CD4-positive, alpha-beta T cell treated with Interleukin-17A for 4 hours (primary cell): ENCODE data around the gene HCRTR1.

Source experiments
- DNase-seq: peaks from one replicate; pipeline ENCODE4 v3.0.0-alpha.2; 2020; ENCODE audit warnings: mixed read lengths

HCRTR1 gene

DNA sequence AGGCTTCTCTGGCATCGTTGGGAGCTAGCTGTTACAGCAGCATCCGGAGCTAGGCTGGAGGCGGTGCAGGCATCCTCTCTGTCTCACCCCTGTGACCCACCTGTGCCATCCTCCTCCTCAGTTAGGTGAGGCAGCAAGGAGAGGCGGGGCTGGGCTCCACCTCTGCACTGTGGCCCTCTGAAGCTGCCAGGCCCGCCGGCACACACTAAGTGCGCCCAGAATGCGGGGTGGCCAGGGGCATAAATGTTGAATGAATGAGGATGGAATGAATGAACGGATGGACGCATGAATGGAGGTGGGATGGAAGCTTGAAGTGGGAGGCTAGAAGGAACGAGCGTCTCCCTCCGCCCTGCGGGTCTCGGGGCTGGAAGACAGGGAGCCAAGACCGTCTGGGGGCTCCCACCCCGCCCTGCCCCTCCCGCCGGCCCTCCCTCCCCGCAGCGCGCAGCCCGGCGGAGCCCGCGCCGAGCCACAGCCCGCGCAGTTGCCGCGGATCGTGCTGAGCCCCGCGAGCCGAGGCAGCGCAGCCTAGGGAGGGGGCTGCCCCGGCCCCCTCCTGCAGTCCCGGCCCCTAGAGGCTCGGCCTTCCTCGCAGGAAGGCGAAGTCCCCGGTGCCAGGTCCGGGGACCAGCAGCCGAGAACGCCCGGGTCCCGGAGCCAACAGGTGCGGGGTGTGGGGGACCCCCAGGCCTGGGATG is at the start of gene HCRTR1:
HCRTR1 (plus strand) TSS at position 472 of the 698 bp plus-strand sequence. CDS start 1,504 bp downstream, outside the sequence.
- DNase-seq, result no peak

- DNase-seq, result no peak
These were observed 49.4 kb upstream of the HCRTR1 start for GRCh38 chr1:31567956-31568570.

GRCh38 chr1:31568895-31569595 is 48.4 kb upstream of the HCRTR1 start:
- no peak for DNase-seq

DNA sequence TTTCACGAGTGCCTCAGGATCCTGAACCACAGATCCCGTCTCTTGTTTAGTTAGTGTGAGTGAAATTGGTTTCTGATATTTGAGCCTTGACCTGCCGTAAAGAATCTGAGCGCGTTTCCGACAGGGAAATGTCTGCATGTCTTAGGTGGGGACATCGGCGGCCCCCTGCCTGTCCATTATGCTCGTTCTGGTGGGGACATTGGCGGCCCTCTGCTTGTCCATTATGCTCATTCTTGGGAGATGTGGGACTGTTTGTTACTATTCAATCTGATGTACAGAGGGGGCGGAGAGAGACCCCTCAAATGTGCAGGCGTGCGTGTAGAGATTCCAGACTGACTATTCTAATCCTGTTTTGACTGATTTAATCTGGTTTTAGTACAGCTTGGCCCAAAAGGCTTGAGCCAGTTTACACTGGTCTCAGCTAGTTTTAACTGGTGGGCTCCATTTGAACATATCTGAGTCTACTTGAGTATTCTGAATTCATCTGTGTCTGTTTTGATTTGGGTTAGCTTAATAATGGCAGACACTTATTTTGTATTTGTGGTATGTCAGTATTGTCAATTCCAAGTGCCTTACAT is 47.8 kb upstream of the HCRTR1 start:
- DNase-seq, result no peak

- DNase-seq, result no peak
These were observed 47.3 kb upstream of the HCRTR1 start for GRCh38 chr1:31570228-31570627.

GRCh38 chr1:31570906-31571305 is 46.6 kb upstream of the HCRTR1 start:
- DNase-seq, result no peak

GRCh38 chr1:31571340-31572295 is 45.9 kb upstream of the HCRTR1 start:
- DNase-seq, result no peak

DNA sequence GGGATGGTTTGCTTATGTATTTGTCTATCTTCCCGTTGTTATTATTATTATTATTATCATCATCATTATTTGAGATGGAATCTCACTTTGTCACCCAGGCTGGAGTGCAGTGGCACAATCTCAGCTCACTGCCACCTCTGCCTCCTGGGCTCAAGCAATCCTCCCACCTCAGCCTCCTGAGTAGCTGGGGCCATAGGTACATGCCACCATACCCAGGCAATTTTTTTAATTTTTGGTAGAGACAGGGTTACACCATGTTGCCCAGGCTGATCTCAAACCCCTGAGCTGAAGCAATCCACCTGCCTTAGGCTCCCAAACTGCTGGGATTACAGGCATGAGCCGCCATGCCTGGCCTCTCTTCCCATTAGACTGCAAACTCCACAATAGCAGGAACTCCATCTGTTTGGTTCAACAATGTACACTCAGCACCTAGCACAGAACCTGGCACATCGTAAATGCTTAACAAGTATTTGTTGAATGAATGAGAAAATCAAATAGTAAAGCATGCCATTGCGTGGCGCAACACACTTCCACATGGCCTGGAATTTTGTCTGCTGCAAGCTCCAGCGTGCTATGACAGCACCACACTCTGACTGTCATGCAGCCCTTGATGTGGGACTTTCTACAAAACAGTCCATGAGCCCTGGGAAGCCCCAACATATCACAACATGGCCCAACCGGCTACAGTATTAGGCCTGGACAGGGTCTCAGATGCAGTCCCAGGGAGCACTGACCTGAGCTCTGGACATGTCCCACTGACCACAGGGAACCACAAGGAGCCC is 45.0 kb upstream of the HCRTR1 start:
- DNase-seq, result no peak

DNA sequence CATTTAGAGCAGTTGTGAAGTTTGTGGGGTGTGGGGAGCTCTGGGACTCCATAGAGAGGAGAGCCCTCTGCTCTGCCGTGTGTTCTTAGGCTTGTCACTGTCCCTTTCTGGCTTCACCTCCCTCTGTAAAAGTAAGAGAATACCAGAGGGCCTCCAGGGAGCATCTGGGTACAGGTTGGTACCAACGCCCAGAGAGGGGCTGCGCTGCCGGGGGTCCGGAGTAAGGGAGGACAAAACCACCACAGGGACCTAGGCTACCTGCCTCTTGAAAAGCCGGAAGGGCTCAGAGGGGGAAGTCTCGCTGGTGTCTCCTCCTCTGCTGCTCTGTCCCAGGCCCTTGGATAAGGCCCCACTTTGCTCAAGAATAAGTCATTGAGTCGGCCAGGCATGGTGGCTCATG is 44.2 kb upstream of the HCRTR1 start:
- DNase-seq, result no peak

- DNase-seq, result no peak
These were observed 42.6 kb upstream of the HCRTR1 start for GRCh38 chr1:31574749-31575368.

DNA sequence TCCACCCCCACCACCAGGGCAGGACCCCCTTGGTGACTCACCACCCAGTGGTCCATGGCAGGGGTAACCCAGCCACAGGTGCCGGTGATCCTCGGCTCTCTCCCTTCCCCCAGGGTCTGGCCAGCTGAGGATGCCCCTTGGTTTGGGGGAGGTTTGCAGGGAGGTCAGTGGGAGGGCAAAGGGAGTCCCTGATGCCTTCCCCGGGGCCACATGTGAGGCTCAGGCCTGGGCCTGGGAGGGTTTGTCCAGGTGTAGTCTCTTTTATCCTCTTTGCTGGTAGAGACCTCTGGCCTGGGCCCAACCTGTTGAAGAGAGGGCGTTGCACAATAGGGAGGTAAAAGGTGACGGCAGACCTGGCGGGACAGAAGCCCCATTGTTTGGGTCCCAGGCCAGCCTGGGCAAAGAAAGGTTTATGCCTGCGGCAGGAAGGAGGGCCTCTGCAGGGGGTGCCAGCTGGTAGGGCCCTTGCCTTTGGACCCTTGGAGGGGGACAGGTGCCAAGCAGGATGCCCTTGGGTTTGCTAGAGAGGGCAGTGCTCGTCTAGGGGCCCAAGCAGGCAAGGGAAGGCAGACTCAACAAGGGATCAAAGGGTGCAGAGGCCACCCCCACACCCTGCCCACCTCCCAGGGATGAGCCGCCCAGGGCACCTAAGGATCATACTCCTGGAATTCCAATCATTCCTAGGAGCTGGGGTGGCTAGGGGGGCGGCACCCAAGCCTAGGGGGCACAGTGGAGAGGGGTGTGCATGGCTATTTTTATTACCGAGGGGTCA is 41.9 kb upstream of the HCRTR1 start:
- DNase-seq, result no peak

DNA sequence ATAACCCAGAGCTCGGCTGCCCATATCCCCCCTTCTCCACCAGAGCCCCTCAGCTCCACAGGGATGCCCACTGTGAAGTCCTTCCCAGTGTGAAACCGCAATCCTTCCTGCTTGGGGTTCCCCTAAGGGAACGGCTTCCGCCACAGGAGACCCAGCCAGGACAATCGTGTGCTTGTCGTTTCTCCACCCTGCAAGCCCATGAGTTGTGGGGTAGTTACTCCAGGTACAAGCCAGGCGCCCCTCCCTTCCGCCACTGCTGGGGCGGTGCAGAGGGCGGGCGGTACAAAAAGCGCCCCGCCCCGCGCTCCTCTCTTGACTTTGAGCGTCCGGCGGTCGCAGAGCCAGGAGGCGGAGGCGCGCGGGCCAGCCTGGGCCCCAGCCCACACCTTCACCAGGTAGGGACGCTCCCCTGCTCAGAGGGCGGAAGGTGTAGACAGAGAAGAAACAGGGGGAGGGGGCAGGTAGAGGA is 41.3 kb upstream of the HCRTR1 start, which contains the start of gene TINAGL1:
TINAGL1 (plus strand) TSS at position 315 of the 469 bp plus-strand sequence. CDS start 634 bp downstream, outside the sequence.
- DNase-seq, result no peak

GRCh38 chr1:31576743-31577455 is 40.6 kb upstream of the HCRTR1 start:
- no peak for DNase-seq

DNA sequence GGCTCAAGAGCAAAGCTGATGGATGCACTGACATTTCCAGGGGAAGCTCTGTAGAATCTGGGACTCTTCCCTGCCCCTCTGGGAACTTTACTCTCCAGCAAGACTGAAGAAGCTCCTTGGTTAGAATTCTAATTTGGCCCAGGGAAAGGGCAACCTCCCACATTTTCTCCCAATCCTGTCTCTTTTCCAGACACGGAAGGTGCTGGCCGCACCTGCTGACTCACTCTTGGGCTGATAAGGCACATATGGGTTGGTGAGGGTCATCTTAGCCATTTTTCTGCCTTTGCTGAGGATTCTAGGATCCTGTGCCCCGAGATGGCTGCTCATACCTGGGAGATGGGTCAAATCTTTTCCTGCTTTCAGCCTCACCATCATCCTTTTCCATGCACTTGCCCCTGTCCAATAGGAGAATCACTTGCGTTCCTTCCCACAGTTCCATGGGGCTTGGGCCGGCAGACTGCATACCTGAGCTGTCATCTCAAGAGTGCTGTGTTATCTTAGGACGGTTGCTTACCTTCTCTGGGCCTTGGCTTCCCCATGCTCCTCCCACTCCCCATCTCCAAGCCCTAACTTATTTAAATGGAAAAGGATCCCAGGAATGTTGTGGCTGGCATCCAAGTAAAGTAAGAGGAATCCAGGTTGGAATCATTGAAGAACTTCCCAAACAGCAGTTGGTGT is 39.8 kb upstream of the HCRTR1 start:
- DNase-seq, result no peak

DNA sequence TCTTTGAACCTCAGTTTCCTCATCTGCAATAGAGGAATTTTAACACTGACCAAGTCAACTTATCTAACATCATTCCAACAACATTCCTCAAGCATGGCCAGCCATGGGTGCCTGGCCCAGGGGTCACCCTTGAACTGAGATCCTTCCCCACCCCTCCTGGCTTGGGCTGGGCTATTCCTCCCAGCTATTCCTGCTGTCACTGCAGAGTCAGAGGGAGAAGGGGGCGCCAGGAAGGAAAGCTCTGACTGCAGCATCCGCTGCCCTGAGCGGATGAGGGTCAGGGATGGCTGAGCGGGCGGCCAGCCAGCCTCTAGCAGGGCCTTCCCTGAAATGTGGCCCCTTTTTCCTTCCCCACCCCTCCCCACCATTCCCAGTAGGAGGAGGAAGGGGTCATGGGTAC is 38.1 kb upstream of the HCRTR1 start:
- DNase-seq, result no peak

DNA sequence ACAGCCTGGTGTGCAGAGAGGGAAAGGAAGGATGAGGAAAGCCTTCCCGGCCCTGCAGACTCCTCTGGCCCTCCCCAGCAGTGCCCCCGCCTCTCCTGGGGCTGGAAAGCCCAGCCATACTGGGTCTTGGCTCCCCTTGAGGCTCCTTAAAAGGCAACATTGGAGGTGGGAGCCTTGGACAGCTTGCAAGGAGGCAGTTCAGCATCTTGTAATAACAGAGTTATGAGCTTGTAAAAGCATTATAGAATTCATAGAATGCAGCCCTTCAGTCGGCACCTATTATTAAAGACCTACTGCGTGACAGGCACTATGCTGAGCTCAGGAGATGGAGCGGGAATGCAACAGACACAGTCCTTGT is 37.0 kb upstream of the HCRTR1 start:
- no peak for DNase-seq

DNA sequence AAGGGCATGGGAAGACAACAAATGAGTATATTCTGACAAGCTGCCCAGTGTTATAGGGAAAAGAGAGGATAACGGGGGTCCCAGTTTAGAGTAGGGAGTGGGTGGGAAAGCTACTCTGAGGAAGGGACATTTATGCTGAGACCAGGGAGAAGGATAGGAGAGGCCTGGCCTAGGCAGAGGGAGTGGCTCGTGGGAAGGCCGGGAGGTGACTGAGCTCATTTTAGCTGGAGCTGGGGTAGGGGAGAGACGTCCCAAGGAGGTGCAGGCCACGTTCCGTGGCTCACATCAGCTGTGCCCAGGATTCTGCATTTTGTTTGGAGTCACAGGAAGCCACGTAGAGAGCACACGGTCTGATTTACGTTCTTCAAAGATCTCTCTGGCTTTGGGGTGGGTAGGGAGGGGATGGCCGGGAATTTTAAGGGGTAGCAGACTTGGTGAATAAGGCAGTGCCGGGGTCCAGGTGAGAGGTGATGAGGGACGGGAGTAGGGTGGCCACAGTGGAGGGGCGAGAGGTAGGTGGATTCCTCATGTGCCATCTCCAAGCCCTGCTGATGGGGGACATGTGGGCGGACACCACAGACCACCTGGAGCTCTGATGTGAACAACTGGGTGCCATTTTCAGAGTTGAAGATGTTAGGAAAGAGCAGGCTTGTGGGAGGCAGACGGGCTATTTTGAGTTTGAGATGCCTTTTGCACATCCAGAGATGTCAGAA is 36.4 kb upstream of the HCRTR1 start:
- no peak for DNase-seq
